Tibial nerve (tissue), 4 donors: ENCODE results near the gene PLCB3. TPM values are rescaled to one million over a fixed set of nuclear protein-coding genes. Genes with fewer than 3 reads are reported as not detected.

Experiments
- DNase-seq, 2 donors: peaks; one replicate each; pipeline ENCODE4 v3.0.0-alpha.2; 2019; ENCODE audit warnings: low spot score in 2 of 2
- H3K27ac ChIP-seq, 4 donors: fragments of 200-600 bp; sonication (generic) in 3 of 4; one replicate each; pipeline ENCODE4 v1.5.1; 2017 to 2019; ENCODE audit warnings: mild to moderate bottlenecking in 1 of 4
- H3K27me3 ChIP-seq, 2 donors: fragments of 200-600 bp; sonication (generic) in 1 of 2; one replicate each; pipeline versions ENCODE4 v1.5.1 to v1.6.0; 2017 to 2019
- H3K36me3 ChIP-seq, 3 donors: fragments of 200-600 bp; sonication (generic); one replicate each; pipeline ENCODE4 v1.5.1; 2018 to 2019
- H3K4me1 ChIP-seq, 4 donors: fragments of 200-600 bp; sonication (generic) in 3 of 4; one replicate each; pipeline ENCODE4 v1.5.1; 2017 to 2019
- H3K4me3 ChIP-seq, 4 donors: fragments of 200-600 bp; sonication (generic) in 3 of 4; one replicate each; pipeline ENCODE4 v1.5.1; 2017 to 2019; ENCODE audit warnings: mild to moderate bottlenecking in 1 of 4, moderate library complexity in 1 of 4
- H3K9me3 ChIP-seq, 4 donors: fragments of 200-600 bp; sonication (generic) in 3 of 4; one replicate each; pipeline ENCODE4 v1.5.1; 2017 to 2019
- EP300 ChIP-seq, 2 donors: sonication (generic); formaldehyde crosslinking; IDR thresholded peaks; one replicate each; pipeline ENCODE4 v1.6.1; 2017; ENCODE audit warnings: antibody characterized with exemption in 2 of 2, mild to moderate bottlenecking in 1 of 2
- POLR2A ChIP-seq, 2 donors: fragments of 450-650 bp; IDR thresholded peaks; one replicate each; pipeline ENCODE4 v1.6.1; 2017; ENCODE audit warnings: antibody characterized with exemption in 2 of 2, mild to moderate bottlenecking in 2 of 2, moderate library complexity in 2 of 2
- WGBS, 2 donors: methylation state at CpG; one replicate each; pipeline ENCODE4 v1.1.5; 2018; 5-methylcytosine and 5-hydroxymethylcytosine counted together
- total RNA-seq, 4 donors: library from RNA; depleted of rRNA; stranded (reverse); fragments of >200 nt; gene quantifications; one replicate each; pipeline ENCODE4 v1.1.0, GENCODE V29; 2016
- TF ChIP-seq, protein P1 (sequence below), 5 experiments: fragments of 200-600 bp in 3 of 5; fragments of 450-650 bp in 2 of 5; sonication (generic) in 3 of 5; IDR thresholded peaks; one replicate each; pipeline ENCODE4 v1.5.1; 2016 to 2019; ENCODE audit warnings: antibody characterized with exemption in 5 of 5, mild to moderate bottlenecking in 3 of 5, moderate library complexity in 2 of 5

PLCB3 gene
- total RNA-seq, 4 donors from 2014 or later, result 18.0 to 44.4 (median 27.1) TPM

DNA sequence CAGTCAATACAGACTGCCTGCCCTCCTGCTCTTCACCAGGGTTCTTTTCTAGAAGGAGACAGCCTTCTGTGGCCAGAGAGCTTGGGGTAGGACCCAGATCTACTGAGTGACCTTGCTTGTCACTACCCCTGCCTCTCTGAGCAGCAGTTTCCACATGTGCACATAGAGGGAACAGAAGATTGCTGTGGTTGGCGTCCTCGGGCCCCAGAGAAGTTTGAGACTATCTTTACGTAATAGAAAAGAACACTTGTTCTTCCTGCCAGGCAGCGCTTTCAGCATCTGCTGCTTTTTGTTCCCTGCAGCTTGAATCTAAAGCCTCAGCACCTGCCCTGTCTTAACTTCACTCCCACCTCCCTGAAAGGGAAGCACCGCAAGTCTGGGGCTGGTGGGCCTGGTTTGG, 12.3 kb upstream of the PLCB3 start:
- TF ChIP-seq EP300 (IDR thresholded peaks at IDR 0.05) (no peak), POLR2A (IDR thresholded peaks at IDR 0.05) (no peak)
- TF ChIP-seq, protein P1, sequence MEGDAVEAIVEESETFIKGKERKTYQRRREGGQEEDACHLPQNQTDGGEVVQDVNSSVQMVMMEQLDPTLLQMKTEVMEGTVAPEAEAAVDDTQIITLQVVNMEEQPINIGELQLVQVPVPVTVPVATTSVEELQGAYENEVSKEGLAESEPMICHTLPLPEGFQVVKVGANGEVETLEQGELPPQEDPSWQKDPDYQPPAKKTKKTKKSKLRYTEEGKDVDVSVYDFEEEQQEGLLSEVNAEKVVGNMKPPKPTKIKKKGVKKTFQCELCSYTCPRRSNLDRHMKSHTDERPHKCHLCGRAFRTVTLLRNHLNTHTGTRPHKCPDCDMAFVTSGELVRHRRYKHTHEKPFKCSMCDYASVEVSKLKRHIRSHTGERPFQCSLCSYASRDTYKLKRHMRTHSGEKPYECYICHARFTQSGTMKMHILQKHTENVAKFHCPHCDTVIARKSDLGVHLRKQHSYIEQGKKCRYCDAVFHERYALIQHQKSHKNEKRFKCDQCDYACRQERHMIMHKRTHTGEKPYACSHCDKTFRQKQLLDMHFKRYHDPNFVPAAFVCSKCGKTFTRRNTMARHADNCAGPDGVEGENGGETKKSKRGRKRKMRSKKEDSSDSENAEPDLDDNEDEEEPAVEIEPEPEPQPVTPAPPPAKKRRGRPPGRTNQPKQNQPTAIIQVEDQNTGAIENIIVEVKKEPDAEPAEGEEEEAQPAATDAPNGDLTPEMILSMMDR (IDR thresholded peaks at IDR 0.05), result no peak
- no peak for DNase-seq
- Histone ChIP-seq H3K36me3 (peaks cover 0 to 46% (median 4%) of the 10 kb centered on the region in 3 donors), H3K9me3 (no peaks in the 10 kb centered on the region), H3K4me1 (peaks cover 0 to 51% (median 35%) of the 10 kb centered on the region in 4 donors), H3K27ac (peak overlapping the region in 2 of 4 donors; percentile 95 to 100), H3K4me3 (no peak overlapping the region), H3K27me3 (no peaks in the 10 kb centered on the region)
- WGBS, 2 donors, result 72 to 82% methylated on average over 5 of the region's 5 CpGs

DNA sequence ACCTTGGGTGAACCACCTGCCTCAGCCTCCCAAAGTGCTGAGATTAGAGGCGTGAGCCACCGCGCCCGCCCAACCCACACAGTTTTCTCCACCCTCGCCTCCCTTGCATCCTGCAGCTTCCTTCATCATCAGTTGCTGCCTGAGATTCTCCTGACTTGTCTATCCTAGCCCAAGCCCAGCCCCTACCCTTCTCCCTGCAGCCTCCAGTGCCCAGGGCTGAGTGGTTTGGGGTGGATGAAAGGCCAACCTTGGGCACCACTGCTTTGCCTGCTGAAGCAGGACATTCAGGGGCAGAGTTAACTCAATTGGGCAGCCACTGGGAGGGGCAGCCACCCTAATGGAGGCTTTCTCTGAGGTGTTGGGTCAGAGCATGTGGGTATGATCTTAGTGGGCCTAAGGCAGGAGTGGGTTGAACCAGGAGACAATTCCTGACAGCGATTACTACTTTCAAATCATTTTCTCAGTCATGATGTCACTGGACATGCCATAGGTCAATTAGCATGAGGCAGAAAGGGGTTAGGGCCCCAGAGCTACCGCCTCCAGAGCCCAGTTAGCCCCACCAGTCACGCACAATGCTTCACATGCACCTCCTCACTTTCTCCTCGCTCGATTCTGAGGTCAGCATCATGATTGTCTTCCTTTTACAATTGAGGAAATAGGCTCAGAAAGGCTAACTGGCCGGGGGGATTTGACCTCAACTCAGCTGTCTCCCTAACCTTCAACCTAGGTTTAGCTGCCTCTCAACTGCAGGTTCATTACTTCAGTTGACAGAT, 11.5 kb upstream of the PLCB3 start:
- DNase-seq, result no peak
- H3K27me3 ChIP-seq, result no peaks in the 10 kb centered on the region
- peaks cover 0 to 54% (median 35%) of the 10 kb centered on the region in 4 donors for H3K4me1 ChIP-seq
- TF ChIP-seq, protein P1 (IDR thresholded peaks at IDR 0.05), result no peak
- TF ChIP-seq POLR2A (IDR thresholded peaks at IDR 0.05), result no peak
- TF ChIP-seq EP300 (IDR thresholded peaks at IDR 0.05), result no peak
- no peaks in the 10 kb centered on the region for H3K9me3 ChIP-seq
- H3K27ac ChIP-seq, result peak overlapping the region; percentile 95 to 100 (median 100)
- peak overlapping the region; percentile 55 to 91 (median 82) for H3K4me3 ChIP-seq
- H3K36me3 ChIP-seq, result peaks cover 0 to 51% (median 4%) of the 10 kb centered on the region in 3 donors
- 74 to 83% methylated on average over 11 of the region's 11 CpGs for WGBS, 2 donors

- peaks cover 0 to 54% (median 33%) of the 10 kb centered on the region in 4 donors for H3K4me1 ChIP-seq
- no peaks in the 10 kb centered on the region for H3K9me3 ChIP-seq
- H3K27ac ChIP-seq, result peak within 1 kb of the TSS; percentile 95 to 100 (median 100)
- H3K36me3 ChIP-seq, result peaks cover 0 to 51% (median 4%) of the 10 kb centered on the region in 3 donors
- WGBS, 2 donors, result 1 to 2% methylated on average over 29 to 34 of the region's 58 CpGs
- peak within 1 kb of the TSS; percentile 78 to 98 (median 88) for H3K4me3 ChIP-seq
- H3K27me3 ChIP-seq, result no peaks in the 10 kb centered on the region
- TF ChIP-seq POLR2A (IDR thresholded peaks at IDR 0.05) (peak; percentile 81 to 93), EP300 (IDR thresholded peaks at IDR 0.05) (peak; percentile 96 to 98)
- TF ChIP-seq, protein P1 (IDR thresholded peaks at IDR 0.05), result peak in 1 of 5 experiments; percentile 47
- peak; percentile 93 to 96 for DNase-seq
These were observed 10.7 kb upstream of the PLCB3 start, which contains the start of gene FKBP2 for GRCh38 chr11:64240435-64241240. Gene FKBP2, plus strand, starts transcription at chr11:64241095. Its CDS starts 1,293 bp downstream, at chr11:64242388.

GRCh38 chr11:64241241-64241490, 10.2 kb upstream of the PLCB3 start:
- Histone ChIP-seq H3K36me3 (peaks cover 0 to 48% (median 4%) of the 10 kb centered on the region in 3 donors), H3K4me3 (peak overlapping the region; percentile 55 to 91 (median 82)), H3K4me1 (peaks cover 0 to 54% (median 34%) of the 10 kb centered on the region in 4 donors), H3K27ac (peak overlapping the region; percentile 95 to 100 (median 100)), H3K27me3 (no peaks in the 10 kb centered on the region), H3K9me3 (no peaks in the 10 kb centered on the region)
- TF ChIP-seq POLR2A (IDR thresholded peaks at IDR 0.05) (no peak), EP300 (IDR thresholded peaks at IDR 0.05) (no peak)
- TF ChIP-seq, protein P1 (IDR thresholded peaks at IDR 0.05), result no peak
- 1 to 4% methylated on average over 23 of the region's 24 CpGs for WGBS, 2 donors
- peak; percentile 97 to 99 for DNase-seq
